ENCODE data around the gene SERPINB7. TPM values are rescaled to one million over a fixed set of nuclear protein-coding genes. Genes with fewer than 3 reads are reported as not detected.

The SERPINB7 gene
- total and polyA plus RNA-seq, 2 of the 8 experiments (the other 6 are each of a cell fraction or from before 2014, with no cell fraction given), result not detected

DNA sequence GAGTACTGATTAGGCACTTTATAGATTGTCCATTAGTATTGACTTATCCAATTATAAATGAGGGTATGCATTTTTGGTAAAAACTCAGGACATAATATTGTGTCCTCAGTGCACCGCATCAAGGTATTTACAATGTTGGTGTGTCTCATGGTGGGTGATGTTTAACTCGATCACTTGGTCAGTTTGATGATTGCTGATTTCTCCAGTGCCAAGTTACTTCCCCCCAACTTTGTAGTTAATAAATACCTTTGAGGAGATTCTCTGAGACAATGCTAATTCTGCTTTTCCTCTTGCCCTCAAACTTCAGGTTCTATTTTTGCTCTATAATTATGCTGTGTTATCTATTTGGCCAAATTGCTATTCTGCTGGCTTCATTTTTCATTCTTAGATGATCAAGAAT, 28.2 kb upstream of the SERPINB7 start:
- no peaks in the 10 kb centered on the region for H3K36me3 ChIP-seq (ENCODE audit: control insufficient read depth in 2 of 4, insufficient read depth in 4 of 4, low read length in 3 of 4)
- POLR2A ChIA-PET (ENCODE audit: partially characterized antibody), result no interaction called here
- no peak for FAIRE-seq
- TF ChIP-seq RNF2 (IDR thresholded peaks at IDR 0.05; ENCODE audit: borderline replicate concordance, low read depth, low read length, missing control alignments, poor library complexity, severe bottlenecking) (no peak), EZH2 (IDR thresholded peaks at IDR 0.05; ENCODE audit: low read depth, low read length, severe bottlenecking) (no peak), CREB1 (IDR thresholded peaks at IDR 0.05) (no peak), PHF8 (conservative IDR thresholded peaks at IDR 0.05; ENCODE audit: low read depth, low read length) (no peak), HDAC2 (IDR thresholded peaks at IDR 0.05; ENCODE audit: borderline replicate concordance in 1 of 2, low read depth in 2 of 2, low read length in 2 of 2) (no peak), EP300 (IDR thresholded peaks at IDR 0.05; ENCODE audit: borderline replicate concordance in 1 of 2, low read depth in 2 of 2, low read length in 2 of 2) (no peak)

More for the DNA sequence above, 28.2 kb upstream of the SERPINB7 start:
- H3K79me1 ChIP-seq (ENCODE audit: low read depth, low read length), result no peaks in the 10 kb centered on the region
- WGBS, 2 experiments (ENCODE audit: extremely low coverage in 1 of 2, insufficient coverage in 1 of 2, insufficient read length in 1 of 2, insufficient replicate concordance in 2 of 2, low coverage in 1 of 2, low lambda C conversion rate in 2 of 2, missing lambda C conversion rate in 1 of 2), result 97% methylated on average over 2 of the region's 2 CpGs; no CpG with 5 or more reads in 1 of the 2 experiments
- no peak overlapping the region for H4K5ac ChIP-seq (ENCODE audit: insufficient read length, low read depth, low read length)
- CTCF ChIA-PET (ENCODE audit: partially characterized antibody), result no interaction called here
- H3K9ac ChIP-seq (replicated peaks in 1 of 4; ENCODE audit: extremely low read depth in 1 of 4, low read depth in 3 of 4, low read length in 3 of 4), result no peak overlapping the region
- no peaks in the 10 kb centered on the region for H3K23me2 ChIP-seq (ENCODE audit: low read depth, low read length)
- no peak overlapping the region for H2BK5ac ChIP-seq (ENCODE audit: low read depth, low read length)
- H2BK20ac ChIP-seq (ENCODE audit: low read length), result no peak overlapping the region
- H3K14ac ChIP-seq (ENCODE audit: insufficient read length), result no peak overlapping the region
- no peaks in the 10 kb centered on the region for H3K9me3 ChIP-seq (ENCODE audit: insufficient read depth in 2 of 2, low read depth in 1 of 2, low read length in 1 of 2)
- no peak overlapping the region for H3K27ac ChIP-seq (ENCODE audit: low read depth, low read length)
- no peaks in the 10 kb centered on the region for H3K79me2 ChIP-seq (ENCODE audit: control insufficient read depth in 1 of 2, insufficient read depth in 2 of 2, low read length in 2 of 2)
- H2BK12ac ChIP-seq (ENCODE audit: low read depth, low read length), result no peak overlapping the region
- H3K27me3 ChIP-seq (replicated peaks in 1 of 4; ENCODE audit: control insufficient read depth in 3 of 4, extremely low read depth in 1 of 4, insufficient read depth in 3 of 4, low read length in 3 of 4), result no peaks in the 10 kb centered on the region
- H3K4ac ChIP-seq (replicated peaks; ENCODE audit: insufficient read length, low read depth, low read length), result no peak overlapping the region
- no peak overlapping the region for H2BK120ac ChIP-seq (replicated peaks; ENCODE audit: low read depth, low read length)
- no peak overlapping the region for H4K91ac ChIP-seq (replicated peaks; ENCODE audit: insufficient read length, low read length)
- H2BK15ac ChIP-seq (ENCODE audit: low read length), result no peak overlapping the region
- H4K20me1 ChIP-seq (replicated peaks in 1 of 2; ENCODE audit: control insufficient read depth in 1 of 2, insufficient read depth in 2 of 2, low read length in 2 of 2), result no peaks in the 10 kb centered on the region
- H3K56ac ChIP-seq (replicated peaks; ENCODE audit: insufficient read length, low read depth, low read length), result no peak overlapping the region
- no peak overlapping the region for H3K4me3 ChIP-seq (ENCODE audit: extremely low read depth in 1 of 4, insufficient read depth in 2 of 4, low read depth in 3 of 4, low read length in 4 of 4)
- no peak overlapping the region for H4K8ac ChIP-seq (ENCODE audit: extremely low read depth, insufficient read depth, low read length)
- H3K18ac ChIP-seq (ENCODE audit: extremely low read depth, low read length), result no peak overlapping the region
- no peaks in the 10 kb centered on the region for H3K4me1 ChIP-seq (replicated peaks in 1 of 4; ENCODE audit: control insufficient read depth in 3 of 4, insufficient read depth in 4 of 4, low read length in 3 of 4)
- H3K4me2 ChIP-seq (ENCODE audit: insufficient read depth in 1 of 2, low read depth in 2 of 2, low read length in 2 of 2), result no peak overlapping the region
- H2AK5ac ChIP-seq (ENCODE audit: low read depth, low read length), result no peak overlapping the region
- no peak overlapping the region for H2AFZ ChIP-seq (ENCODE audit: low read length)
- H3K23ac ChIP-seq (ENCODE audit: insufficient read length), result no peak overlapping the region
- no peak for DNase-seq (ENCODE audit: low read depth in 1 of 2, low spot score in 2 of 2)

Data from H1 (cell line).